HG02981 (cell line): ENCODE measurements around the gene CLCNKB.
"Not testable (repeated sequence)": the region's sequence is repeated elsewhere in the genome, so short reads cannot be mapped to it uniquely, and the experiment has no call there.

Source experiments
- ATAC-seq: cut with Tn5 transposase; IDR thresholded peaks from one replicate; pipeline ENCODE4 v1.9.1; 2021; ENCODE audit warnings: mild to moderate bottlenecking, moderate library complexity; ENCODE audit not compliant: unreplicated experiment

Gene CLCNKB

GRCh38 chr1:16014509-16015482 is 28.8 kb upstream of the CLCNKB start:
- no peak for ATAC-seq

- no peak for ATAC-seq
Observed at GRCh38 chr1:16015491-16015890, 28.1 kb upstream of the CLCNKB start.

GRCh38 chr1:16015960-16016901 is 27.4 kb upstream of the CLCNKB start:
- ATAC-seq = no peak

GRCh38 chr1:16017076-16017460 is 26.5 kb upstream of the CLCNKB start:
- no peak for ATAC-seq

- ATAC-seq = no peak
Observed at GRCh38 chr1:16017461-16018303, 25.9 kb upstream of the CLCNKB start, which contains the start of gene HSPB7. Gene HSPB7 (minus strand): TSS chr1:16018043. CDS start chr1:16017963, 80 bp downstream.

- ATAC-seq = no peak
Observed at GRCh38 chr1:16018308-16018707, 25.3 kb upstream of the CLCNKB start.

GRCh38 chr1:16018749-16019643 is 24.6 kb upstream of the CLCNKB start:
- ATAC-seq = no peak

GRCh38 chr1:16019644-16020277 is 23.8 kb upstream of the CLCNKB start:
- ATAC-seq = no peak

- no peak for ATAC-seq
Observed at GRCh38 chr1:16020325-16020724, 23.3 kb upstream of the CLCNKB start.

- not testable (repeated sequence) for ATAC-seq
Observed at GRCh38 chr1:16020878-16021277, 22.7 kb upstream of the CLCNKB start.

- ATAC-seq = no peak
Observed at GRCh38 chr1:16021681-16022080, 21.9 kb upstream of the CLCNKB start, which contains the start of gene CLCNKA. Gene CLCNKA (plus strand): TSS chr1:16022036. CDS start chr1:16022620, 584 bp downstream.

GRCh38 chr1:16022393-16022792 is 21.2 kb upstream of the CLCNKB start:
- ATAC-seq = no peak

- ATAC-seq = no peak
Observed at GRCh38 chr1:16023050-16023653, 20.4 kb upstream of the CLCNKB start.

- not testable (repeated sequence) for ATAC-seq
Observed at GRCh38 chr1:16026302-16026701, 17.3 kb upstream of the CLCNKB start.

- ATAC-seq = no peak
Observed at GRCh38 chr1:16026723-16027484, 16.7 kb upstream of the CLCNKB start.

GRCh38 chr1:16028237-16029002 is 15.2 kb upstream of the CLCNKB start:
- no peak for ATAC-seq

GRCh38 chr1:16029003-16029268 is 14.6 kb upstream of the CLCNKB start:
- not testable (repeated sequence) for ATAC-seq
